Neural crest cell (in vitro differentiated cells): ENCODE data around the gene RNH1. TPM values are rescaled to one million over a fixed set of nuclear protein-coding genes. Genes with fewer than 3 reads are reported as not detected.

Source experiments
- DNase-seq: peaks from one replicate; pipeline ENCODE4 v3.0.0; 2021; ENCODE audit warnings: low read depth, mixed read lengths, low spot score
- H3K27ac Mint-ChIP-seq: one replicate; pipeline ENCODE4 v1.8.0; 2021; ENCODE audit warnings: mild to moderate bottlenecking, mixed read lengths; ENCODE audit not compliant: unreplicated experiment
- H3K27me3 Mint-ChIP-seq: 2 replicates; pipeline ENCODE4 v1.8.0; 2021; ENCODE audit warnings: low read depth, mild to moderate bottlenecking, mixed read lengths
- H3K36me3 Mint-ChIP-seq: 2 replicates; pipeline ENCODE4 v1.8.0; 2021; ENCODE audit warnings: low read depth, mild to moderate bottlenecking, mixed read lengths
- H3K4me1 Mint-ChIP-seq: 2 replicates; pipeline ENCODE4 v1.8.0; 2021; ENCODE audit warnings: mixed read lengths
- H3K4me3 Mint-ChIP-seq: one replicate; pipeline ENCODE4 v1.8.0; 2021; ENCODE audit warnings: mild to moderate bottlenecking, mixed read lengths
- H3K9me3 Mint-ChIP-seq: 2 replicates; pipeline ENCODE4 v1.8.0; 2021; ENCODE audit warnings: mixed read lengths
- total RNA-seq: library from RNA; stranded (reverse); gene quantifications from 2 replicates; pipeline ENCODE4 v1.2.1, GENCODE V29; 2021
- TF ChIP-seq, protein P1 (sequence below): fragments of 200-600 bp; sonication (generic); conservative IDR thresholded peaks from 2 replicates; pipeline ENCODE4 v1.5.0; 2021; ENCODE audit warnings: antibody characterized with exemption, mild to moderate bottlenecking

RNH1 gene
- total RNA-seq, 1 donor from 2014 or later = 71.1 TPM

DNA sequence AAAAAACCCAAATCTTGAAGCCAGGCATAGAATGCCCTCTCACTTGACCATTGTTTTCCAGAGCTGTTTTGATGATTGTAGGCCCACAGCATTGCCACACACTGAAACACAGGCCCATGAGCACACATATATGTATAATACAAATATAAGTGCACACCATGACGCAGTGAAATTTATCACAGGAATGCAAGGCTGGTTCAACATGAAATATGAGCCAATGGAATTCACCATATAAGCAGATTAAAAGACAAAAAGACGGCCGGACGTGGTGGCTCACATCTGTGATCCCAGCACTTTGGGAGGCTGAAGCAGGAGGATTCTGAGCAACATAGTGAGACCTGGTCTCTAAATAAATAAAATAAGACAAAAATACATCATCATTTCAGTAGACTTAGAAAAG lies 9.4 kb upstream of the RNH1 start:
- Mint-ChIP-seq H3K9me3 (peaks cover 3% of the 10 kb centered on the region), H3K4me1 (peaks cover 4% of the 10 kb centered on the region), H3K27me3 (no peaks in the 10 kb centered on the region), H3K27ac (no peak overlapping the region), H3K36me3 (peaks cover 36% of the 10 kb centered on the region), H3K4me3 (no peak overlapping the region)
- no peak for DNase-seq
- TF ChIP-seq, protein P1, sequence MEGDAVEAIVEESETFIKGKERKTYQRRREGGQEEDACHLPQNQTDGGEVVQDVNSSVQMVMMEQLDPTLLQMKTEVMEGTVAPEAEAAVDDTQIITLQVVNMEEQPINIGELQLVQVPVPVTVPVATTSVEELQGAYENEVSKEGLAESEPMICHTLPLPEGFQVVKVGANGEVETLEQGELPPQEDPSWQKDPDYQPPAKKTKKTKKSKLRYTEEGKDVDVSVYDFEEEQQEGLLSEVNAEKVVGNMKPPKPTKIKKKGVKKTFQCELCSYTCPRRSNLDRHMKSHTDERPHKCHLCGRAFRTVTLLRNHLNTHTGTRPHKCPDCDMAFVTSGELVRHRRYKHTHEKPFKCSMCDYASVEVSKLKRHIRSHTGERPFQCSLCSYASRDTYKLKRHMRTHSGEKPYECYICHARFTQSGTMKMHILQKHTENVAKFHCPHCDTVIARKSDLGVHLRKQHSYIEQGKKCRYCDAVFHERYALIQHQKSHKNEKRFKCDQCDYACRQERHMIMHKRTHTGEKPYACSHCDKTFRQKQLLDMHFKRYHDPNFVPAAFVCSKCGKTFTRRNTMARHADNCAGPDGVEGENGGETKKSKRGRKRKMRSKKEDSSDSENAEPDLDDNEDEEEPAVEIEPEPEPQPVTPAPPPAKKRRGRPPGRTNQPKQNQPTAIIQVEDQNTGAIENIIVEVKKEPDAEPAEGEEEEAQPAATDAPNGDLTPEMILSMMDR = no peak

DNA sequence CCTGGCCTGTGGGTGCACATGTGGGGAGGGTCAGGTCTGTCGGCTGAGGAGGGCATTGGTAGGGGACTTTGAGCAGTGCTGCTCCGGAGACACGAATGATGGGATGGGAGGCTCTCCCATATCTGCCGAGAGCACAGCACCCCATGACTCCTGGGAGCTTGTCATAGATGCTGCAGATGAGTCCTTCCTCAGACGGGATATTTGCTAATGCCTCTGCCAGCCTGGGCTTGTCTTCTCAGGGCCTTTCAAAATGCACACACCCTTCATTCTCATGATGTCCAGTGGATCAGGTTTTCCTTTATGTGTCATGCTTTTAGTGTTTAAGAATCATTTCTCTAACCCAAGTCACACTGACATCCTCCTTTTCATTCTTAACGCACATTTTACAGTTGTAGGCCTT lies 8.1 kb upstream of the RNH1 start:
- H3K9me3 Mint-ChIP-seq = peaks cover 3% of the 10 kb centered on the region
- peak overlapping the region; percentile 18 for H3K4me3 Mint-ChIP-seq
- H3K27ac Mint-ChIP-seq = no peak overlapping the region
- no peaks in the 10 kb centered on the region for H3K27me3 Mint-ChIP-seq
- H3K36me3 Mint-ChIP-seq = peaks cover 28% of the 10 kb centered on the region
- peaks cover 4% of the 10 kb centered on the region for H3K4me1 Mint-ChIP-seq
- no peak for DNase-seq
- TF ChIP-seq, protein P1 = no peak

DNA sequence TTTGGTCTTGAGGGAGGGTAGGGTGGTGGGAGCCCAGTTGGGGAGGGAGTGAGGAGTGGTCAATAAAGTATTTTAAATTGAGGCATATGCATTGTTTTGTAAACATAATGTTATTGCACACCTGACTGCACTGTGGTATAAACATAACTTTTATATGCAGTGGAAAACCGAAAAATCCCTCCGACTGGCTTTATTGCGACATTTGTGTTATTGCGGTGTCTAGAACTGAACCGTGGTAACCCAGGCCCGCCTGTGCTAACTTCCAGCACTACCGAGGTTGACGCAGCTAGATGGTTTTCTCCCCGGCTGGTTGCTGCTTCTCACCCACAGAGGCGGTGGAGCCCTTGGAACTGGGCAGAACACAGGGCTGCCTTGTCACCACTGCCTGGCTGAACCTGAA lies 7.6 kb upstream of the RNH1 start:
- TF ChIP-seq, protein P1 = no peak
- no peak for DNase-seq
- H3K4me3 Mint-ChIP-seq = peak overlapping the region; percentile 18
- no peak overlapping the region for H3K27ac Mint-ChIP-seq
- H3K27me3 Mint-ChIP-seq = no peaks in the 10 kb centered on the region
- peaks cover 7% of the 10 kb centered on the region for H3K4me1 Mint-ChIP-seq
- H3K9me3 Mint-ChIP-seq = peaks cover 3% of the 10 kb centered on the region
- H3K36me3 Mint-ChIP-seq = peaks cover 33% of the 10 kb centered on the region

DNA sequence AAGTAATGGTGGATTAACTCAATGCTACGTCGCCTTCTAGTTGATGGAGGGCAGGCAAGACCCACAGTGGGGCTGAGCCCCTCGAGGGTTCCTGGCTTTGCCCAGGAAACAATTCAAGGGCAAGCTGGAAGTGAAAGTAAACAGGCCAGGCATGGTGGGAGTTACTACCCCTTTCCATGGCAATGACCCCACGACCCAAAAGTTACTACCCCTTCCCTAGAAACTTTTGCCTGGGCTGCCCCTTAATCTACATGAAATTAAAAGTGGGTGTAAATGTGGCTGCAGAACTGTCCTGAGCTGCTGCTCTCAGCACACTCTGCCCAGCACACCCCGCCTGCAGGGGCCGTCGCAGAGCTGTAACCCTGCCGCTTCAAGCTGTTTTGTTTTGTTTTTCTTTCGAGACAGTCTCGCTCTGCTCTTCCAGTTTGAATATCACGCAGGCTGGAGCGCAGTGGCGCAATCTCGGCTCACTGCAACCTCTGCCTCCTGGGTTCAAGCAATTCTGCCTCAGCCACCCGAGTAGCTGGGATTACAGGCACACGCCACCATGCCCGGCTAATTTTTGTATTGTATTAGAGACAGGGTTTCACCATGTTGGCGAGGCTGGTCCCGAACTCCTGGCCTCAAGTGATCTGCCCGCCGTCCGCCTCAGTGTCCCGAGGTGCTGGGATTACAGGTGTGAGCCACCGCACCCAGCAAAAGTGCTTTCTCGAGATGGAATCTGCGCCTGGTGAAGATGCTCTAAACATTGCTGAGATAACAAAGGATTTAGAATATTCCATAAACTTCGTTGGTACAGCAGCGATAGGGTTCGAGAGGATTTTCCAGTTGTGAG lies 5.9 kb upstream of the RNH1 start:
- TF ChIP-seq, protein P1 = no peak
- DNase-seq = no peak
- H3K4me1 Mint-ChIP-seq = peaks cover 7% of the 10 kb centered on the region
- no peak overlapping the region for H3K27ac Mint-ChIP-seq
- no peaks in the 10 kb centered on the region for H3K27me3 Mint-ChIP-seq
- H3K36me3 Mint-ChIP-seq = peaks cover 30% of the 10 kb centered on the region
- H3K9me3 Mint-ChIP-seq = peaks cover 3% of the 10 kb centered on the region
- peak overlapping the region; percentile 66 for H3K4me3 Mint-ChIP-seq

DNA sequence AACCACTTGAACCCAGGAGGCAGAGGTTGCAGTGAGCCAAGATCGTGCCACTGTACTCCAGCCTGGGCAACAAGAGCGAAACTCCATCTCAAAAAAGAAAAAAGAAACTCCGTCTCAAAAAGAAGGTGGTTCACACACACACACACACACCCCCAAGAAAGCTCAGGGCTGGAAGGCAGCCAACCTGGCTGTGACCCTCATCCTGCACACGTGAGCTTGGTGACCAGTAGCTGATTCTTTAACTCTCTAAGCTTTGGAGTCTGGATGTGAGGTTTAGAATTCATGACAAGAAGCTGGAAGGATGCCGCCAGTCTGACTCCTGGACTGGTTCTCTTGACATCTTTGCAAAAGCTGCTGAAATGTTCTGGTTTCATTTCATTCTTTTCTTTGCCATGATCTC lies 1.9 kb upstream of the RNH1 start:
- DNase-seq = no peak
- H3K4me3 Mint-ChIP-seq = peak overlapping the region; percentile 61
- peaks cover 13% of the 10 kb centered on the region for H3K36me3 Mint-ChIP-seq
- H3K9me3 Mint-ChIP-seq = no peaks in the 10 kb centered on the region
- no peak overlapping the region for H3K27ac Mint-ChIP-seq
- TF ChIP-seq, protein P1 = no peak
- peaks cover 3% of the 10 kb centered on the region for H3K27me3 Mint-ChIP-seq
- peaks cover 20% of the 10 kb centered on the region for H3K4me1 Mint-ChIP-seq
